Skeletal muscle tissue (tissue), 4 donors: ENCODE measurements around the gene CYP26B1. TPM values are rescaled to one million over a fixed set of nuclear protein-coding genes. Genes with fewer than 3 reads are reported as not detected.

Source experiments
- H3K27ac ChIP-seq: one replicate; pipeline ENCODE4 v1.7.0; 2013; ENCODE audit warnings: mild to moderate bottlenecking, low read depth, low read length, inconsistent platforms
- H3K27me3 ChIP-seq, 3 donors: one replicate each; pipeline ENCODE4 v1.7.0; 2013; ENCODE audit warnings: low read length in 3 of 3; ENCODE audit not compliant: control insufficient read depth in 3 of 3, insufficient read depth in 3 of 3
- H3K36me3 ChIP-seq, 3 donors: one replicate each; pipeline ENCODE4 v1.7.0; 2013; ENCODE audit warnings: low read length in 3 of 3; ENCODE audit not compliant: control insufficient read depth in 3 of 3, insufficient read depth in 3 of 3
- H3K4me1 ChIP-seq, 3 donors: one replicate each; pipeline ENCODE4 v1.7.0; 2013; ENCODE audit warnings: low read length in 3 of 3, mild to moderate bottlenecking in 3 of 3; ENCODE audit not compliant: control insufficient read depth in 3 of 3, insufficient read depth in 3 of 3
- H3K4me3 ChIP-seq, 3 donors: one replicate each; pipeline ENCODE4 v1.7.0; 2013; ENCODE audit warnings: low read length in 3 of 3
- H3K9ac ChIP-seq, 3 donors: one replicate each; pipeline ENCODE4 v1.7.0; 2013; ENCODE audit warnings: low read length in 3 of 3, mild to moderate bottlenecking in 3 of 3, moderate library complexity in 2 of 3, low read depth in 1 of 3
- H3K9me3 ChIP-seq, 3 donors: one replicate each; pipeline ENCODE4 v1.7.0; 2013; ENCODE audit warnings: low read length in 3 of 3; ENCODE audit not compliant: control insufficient read depth in 3 of 3
- total RNA-seq: library from RNA; depleted of rRNA; stranded (reverse); fragments of >200 nt; gene quantifications from one replicate; pipeline ENCODE4 v1.2.3, GENCODE V29; 2014
- donor health status: Osteomylitis.

CYP26B1 gene
- total RNA-seq, 1 donor from 2014 or later: 6.8 TPM

DNA sequence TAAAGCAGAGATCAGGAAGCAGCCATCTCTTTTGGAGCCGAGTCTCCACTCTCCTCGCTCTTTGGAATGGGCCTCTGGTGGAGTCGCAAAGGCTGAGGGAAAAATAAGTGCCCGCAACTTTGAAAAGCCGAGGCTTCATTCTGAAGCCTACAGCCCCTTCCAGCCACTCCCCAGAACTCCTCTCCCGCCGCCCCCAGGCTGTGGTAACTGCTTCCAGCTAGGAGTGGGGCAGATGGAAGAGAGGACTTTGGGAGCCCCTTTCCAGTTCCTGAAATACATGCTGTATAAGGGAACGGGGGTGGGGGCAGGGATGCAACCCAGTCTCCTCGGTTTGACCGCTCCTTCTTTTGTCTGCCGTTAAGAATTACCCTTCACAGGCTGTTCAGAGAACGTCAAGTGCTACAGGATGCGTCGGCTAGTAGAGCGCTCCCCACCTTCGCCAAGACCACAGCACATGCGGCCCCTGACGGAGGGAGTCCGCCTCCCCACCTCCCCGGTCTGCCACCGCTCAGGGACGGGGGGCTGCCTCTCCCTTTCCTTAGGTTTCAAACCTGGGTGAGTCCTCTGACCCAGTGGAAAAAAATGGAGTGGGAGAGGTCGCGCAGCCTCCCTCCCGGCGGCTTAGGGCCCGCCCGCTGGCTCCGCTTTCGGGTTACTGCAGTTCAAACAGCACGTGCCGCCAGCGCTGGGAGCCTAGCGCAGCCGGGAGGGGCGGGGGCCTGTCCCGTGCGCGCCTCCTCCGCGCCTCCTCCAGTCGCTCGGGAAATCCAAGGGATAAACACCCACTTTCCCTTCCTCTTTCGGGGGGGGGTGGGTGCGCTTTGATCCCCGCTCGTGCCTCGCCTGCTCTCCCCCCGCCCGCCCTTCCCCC, 4.9 kb downstream of the CYP26B1 start:
- Histone ChIP-seq H3K9me3 (no peaks in the 10 kb centered on the region), H3K4me1 (peaks cover 63 to 70% (median 63%) of the 10 kb centered on the region in 3 donors), H3K36me3 (no peaks in the 10 kb centered on the region), H3K27ac (peak overlapping the region; percentile 69), H3K4me3 (peak overlapping the region; percentile 49 to 63 (median 54)), H3K27me3 (peaks cover 10 to 33% (median 26%) of the 10 kb centered on the region in 3 donors), H3K9ac (peak overlapping the region in 2 of 3 donors; percentile 64 to 83)

DNA sequence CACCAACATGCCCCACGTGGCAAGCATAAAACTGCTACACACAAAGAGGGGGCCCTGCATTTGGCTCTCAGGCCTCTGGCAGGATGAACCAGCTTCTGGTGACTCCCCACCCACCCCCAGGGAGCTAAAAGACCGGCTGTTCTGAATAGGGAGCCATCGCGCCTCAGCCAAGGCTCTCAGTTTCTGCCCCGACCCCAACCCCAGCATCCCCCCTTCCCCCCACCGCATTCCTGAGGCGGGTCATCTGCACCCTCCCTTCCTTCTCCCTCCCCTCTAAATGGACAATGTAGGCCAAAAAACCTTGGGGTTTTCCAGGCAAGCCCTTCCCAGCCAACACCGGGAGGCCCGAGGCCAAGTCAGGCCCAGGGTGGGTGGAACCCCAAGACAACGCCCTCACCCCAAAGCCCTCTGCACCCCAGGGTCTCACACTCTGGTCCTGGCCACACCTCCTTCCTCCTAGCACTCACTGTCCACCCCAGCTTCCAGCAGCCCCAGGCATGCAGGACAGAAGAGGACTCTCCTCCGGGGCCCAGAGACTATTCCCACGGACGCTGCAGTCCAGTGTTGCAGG, 5.7 kb downstream of the CYP26B1 start:
- Histone ChIP-seq H3K27ac (no peak overlapping the region), H3K9me3 (no peaks in the 10 kb centered on the region), H3K9ac (no peak overlapping the region), H3K4me3 (no peak overlapping the region), H3K27me3 (peaks cover 7 to 27% (median 20%) of the 10 kb centered on the region in 3 donors), H3K36me3 (no peaks in the 10 kb centered on the region), H3K4me1 (peaks cover 63 to 67% (median 64%) of the 10 kb centered on the region in 3 donors)

- H3K4me1 ChIP-seq: peaks cover 56 to 58% (median 56%) of the 10 kb centered on the region in 3 donors
- no peak overlapping the region for H3K27ac ChIP-seq
- H3K9me3 ChIP-seq: no peaks in the 10 kb centered on the region
- no peak overlapping the region for H3K9ac ChIP-seq
- no peak overlapping the region for H3K4me3 ChIP-seq
- H3K27me3 ChIP-seq: peaks cover 0 to 18% (median 12%) of the 10 kb centered on the region in 3 donors
- no peaks in the 10 kb centered on the region for H3K36me3 ChIP-seq
These were observed 6.5 kb downstream of the CYP26B1 start for GRCh38 chr2:72141032-72141645.

DNA sequence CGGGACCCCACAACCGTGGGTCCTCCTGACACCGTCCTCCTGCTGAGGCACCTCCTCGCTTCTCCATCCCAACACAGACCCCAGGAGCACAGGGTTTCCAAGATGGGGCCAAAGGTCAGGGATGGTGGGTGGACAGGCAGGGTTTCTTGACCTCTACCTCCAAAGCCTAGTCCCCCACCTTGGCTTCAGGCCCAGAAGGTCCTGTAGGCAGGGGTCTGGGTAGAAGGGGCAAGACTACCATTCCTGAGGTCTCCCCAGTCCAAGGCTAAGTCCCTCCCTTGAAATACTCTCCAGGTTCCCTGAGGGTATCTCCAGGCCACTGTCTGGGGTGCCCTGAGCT, 7.1 kb downstream of the CYP26B1 start:
- Histone ChIP-seq H3K36me3 (no peaks in the 10 kb centered on the region), H3K4me3 (no peak overlapping the region), H3K4me1 (peaks cover 50 to 53% (median 51%) of the 10 kb centered on the region in 3 donors), H3K27ac (no peak overlapping the region), H3K9ac (no peak overlapping the region), H3K9me3 (no peaks in the 10 kb centered on the region), H3K27me3 (peaks cover 0 to 13% (median 6%) of the 10 kb centered on the region in 3 donors)

GRCh38 chr2:72139874-72140620, 7.6 kb downstream of the CYP26B1 start:
- no peak overlapping the region for H3K4me3 ChIP-seq
- no peak overlapping the region for H3K9ac ChIP-seq
- no peak overlapping the region for H3K27ac ChIP-seq
- peaks cover 46 to 50% (median 48%) of the 10 kb centered on the region in 3 donors for H3K4me1 ChIP-seq
- H3K36me3 ChIP-seq: peaks cover 0 to 2% (median 0%) of the 10 kb centered on the region in 3 donors
- no peaks in the 10 kb centered on the region for H3K9me3 ChIP-seq
- H3K27me3 ChIP-seq: peaks cover 0 to 8% (median 1%) of the 10 kb centered on the region in 3 donors

- Histone ChIP-seq H3K36me3 (peaks cover 0 to 7% (median 0%) of the 10 kb centered on the region in 3 donors), H3K27me3 (peaks cover 0 to 5% (median 0%) of the 10 kb centered on the region in 3 donors), H3K9me3 (no peaks in the 10 kb centered on the region), H3K27ac (peak overlapping the region; percentile 40), H3K4me1 (peaks cover 44 to 50% (median 44%) of the 10 kb centered on the region in 3 donors), H3K4me3 (no peak overlapping the region), H3K9ac (no peak overlapping the region)
These were observed 8.2 kb downstream of the CYP26B1 start for GRCh38 chr2:72139471-72139873.

- H3K4me3 ChIP-seq: no peak overlapping the region
- H3K27me3 ChIP-seq: peaks cover 0 to 4% (median 0%) of the 10 kb centered on the region in 3 donors
- H3K4me1 ChIP-seq: peaks cover 40 to 48% (median 42%) of the 10 kb centered on the region in 3 donors
- H3K27ac ChIP-seq: peak overlapping the region; percentile 40
- peaks cover 0 to 10% (median 0%) of the 10 kb centered on the region in 3 donors for H3K36me3 ChIP-seq
- H3K9me3 ChIP-seq: no peaks in the 10 kb centered on the region
- H3K9ac ChIP-seq: no peak overlapping the region
These were observed 8.7 kb downstream of the CYP26B1 start for GRCh38 chr2:72138921-72139381.

DNA sequence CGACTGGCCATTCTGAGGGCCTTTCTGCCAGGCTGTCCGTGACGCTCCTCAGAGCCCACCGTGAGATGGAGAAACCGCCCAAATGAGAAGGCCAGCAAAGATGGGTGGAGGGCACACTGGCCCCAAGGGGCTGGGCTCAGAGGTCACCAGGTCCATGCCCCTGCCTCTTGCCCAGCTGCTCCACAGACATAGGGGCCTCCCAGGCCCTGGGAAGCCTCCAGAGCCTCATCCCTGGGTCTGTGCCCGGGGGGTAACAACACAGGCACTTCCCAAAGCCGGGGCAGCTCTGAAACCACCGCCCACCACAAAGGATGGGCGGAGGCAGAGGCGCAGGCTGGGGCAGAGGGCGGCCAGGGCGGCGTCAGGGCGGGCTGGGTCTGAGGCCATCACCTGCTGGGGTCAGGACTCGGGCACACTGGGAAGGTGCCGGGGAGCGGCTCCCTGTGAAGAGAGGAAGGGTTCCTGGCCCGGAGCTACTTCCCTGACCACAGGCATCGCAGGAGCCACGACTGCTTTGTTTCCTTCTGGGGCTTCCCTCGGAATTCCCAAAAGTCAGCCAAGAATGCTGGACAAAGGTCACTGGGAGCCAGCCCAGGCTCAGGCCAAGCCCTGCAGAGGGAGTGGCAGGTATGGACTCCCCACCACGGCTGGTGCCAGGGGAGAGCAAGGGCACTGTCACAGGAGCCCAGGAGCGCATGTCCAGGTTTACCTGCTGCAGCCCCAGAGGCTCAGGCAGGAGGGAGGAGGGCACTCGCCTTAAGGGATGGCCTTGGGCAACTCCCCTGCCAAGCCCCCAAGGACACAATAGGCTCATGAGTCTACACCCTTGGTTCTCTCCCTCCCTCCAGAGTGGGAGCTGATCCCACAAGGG, 9.4 kb downstream of the CYP26B1 start:
- Histone ChIP-seq H3K36me3 (peaks cover 0 to 12% (median 0%) of the 10 kb centered on the region in 3 donors), H3K9ac (peak overlapping the region in 1 of 3 donors; percentile 54), H3K27ac (peak overlapping the region; percentile 40), H3K4me3 (peak overlapping the region in 1 of 3 donors; percentile 35), H3K9me3 (no peaks in the 10 kb centered on the region), H3K27me3 (no peaks in the 10 kb centered on the region), H3K4me1 (peaks cover 33 to 41% (median 35%) of the 10 kb centered on the region in 3 donors)
